Measurements from ENCODE around the gene PBX2. TPM values are rescaled to one million over a fixed set of nuclear protein-coding genes. Genes with fewer than 3 reads are reported as not detected.

PBX2 gene
- total and polyA plus RNA-seq, 10 of the 15 experiments (the other 5 are each of a cell fraction or from before 2014, with no cell fraction given): 0.84 to 66.5 (median 20.6) TPM

DNA sequence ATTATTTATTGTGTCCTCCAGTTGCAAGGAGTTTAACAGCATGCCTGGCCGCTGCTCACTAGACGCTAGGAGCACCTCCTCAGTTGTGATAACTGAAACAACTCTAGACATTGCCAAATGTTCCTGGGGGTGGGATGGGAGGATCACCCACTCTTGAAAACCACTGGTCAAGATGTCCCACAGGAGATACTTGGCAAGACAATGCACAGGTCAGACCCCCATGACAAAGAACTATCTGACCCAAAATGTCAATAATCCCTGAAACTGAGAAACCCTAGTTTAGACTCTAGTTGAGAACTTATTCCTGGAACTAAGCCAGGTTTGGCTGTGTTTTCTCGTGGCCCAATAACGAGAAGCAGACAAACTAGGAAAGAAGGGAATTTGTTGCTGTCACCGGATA, 50.4 kb downstream of the PBX2 start (continued):
- TF ChIP-seq, protein P1, sequence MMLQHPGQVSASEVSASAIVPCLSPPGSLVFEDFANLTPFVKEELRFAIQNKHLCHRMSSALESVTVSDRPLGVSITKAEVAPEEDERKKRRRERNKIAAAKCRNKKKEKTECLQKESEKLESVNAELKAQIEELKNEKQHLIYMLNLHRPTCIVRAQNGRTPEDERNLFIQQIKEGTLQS (IDR thresholded peaks at IDR 0.05; ENCODE audit: borderline replicate concordance, extremely low read depth, low read depth, low read length): no peak
- no peak for TF ChIP-seq NR2C1 (IDR thresholded peaks at IDR 0.05)
- TF ChIP-seq ZNF622 (IDR thresholded peaks at IDR 0.05): no peak
- no peak for TF ChIP-seq TAF1 (IDR thresholded peaks at IDR 0.05; ENCODE audit: borderline replicate concordance, low read depth, low read length)
- TF ChIP-seq CBX5 (IDR thresholded peaks at IDR 0.05; ENCODE audit: low read depth): no peak
- TF ChIP-seq SMARCA5 (IDR thresholded peaks at IDR 0.05): no peak

DNA sequence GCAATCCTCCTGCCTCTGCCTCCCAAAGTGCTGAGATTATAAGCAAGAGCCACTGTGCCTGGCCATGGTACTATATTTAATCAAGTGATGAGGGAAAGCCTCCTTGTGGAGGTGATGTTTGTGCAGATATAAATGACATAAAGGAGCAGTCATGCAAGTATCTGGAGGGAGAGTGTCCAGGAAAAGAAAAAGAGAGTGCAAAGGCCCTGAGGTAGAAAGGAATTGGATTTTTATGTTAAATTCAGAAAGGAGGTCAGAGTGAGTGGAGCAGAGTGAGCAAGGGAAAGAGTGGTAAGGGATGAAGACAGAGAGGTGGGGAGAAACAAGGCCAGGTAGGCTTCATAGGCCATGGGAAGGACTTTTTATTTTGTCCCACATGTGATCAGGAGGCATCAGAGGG, 52.5 kb downstream of the PBX2 start:
- Histone ChIP-seq H3K4me1 (ENCODE audit: control insufficient read depth, insufficient read depth, low read length) (no peaks in the 10 kb centered on the region), H3K4me2 (ENCODE audit: control insufficient read depth, insufficient read depth) (no peak overlapping the region), H2AFZ (ENCODE audit: control insufficient read depth, low read depth, low read length) (no peak overlapping the region), H3K27ac (ENCODE audit: control insufficient read depth, insufficient read depth) (no peak overlapping the region), H3K9me3 (replicated peaks; ENCODE audit: control insufficient read depth, insufficient read depth, low read length) (no peaks in the 10 kb centered on the region), H3K36me3 (ENCODE audit: control insufficient read depth in 2 of 2, insufficient read depth in 2 of 2, low read length in 1 of 2) (no peaks in the 10 kb centered on the region), H3K79me2 (ENCODE audit: control insufficient read depth, insufficient read depth, low read length) (no peaks in the 10 kb centered on the region), H3K9ac (ENCODE audit: control insufficient read depth, insufficient read depth, low read length) (no peak overlapping the region), H3K27me3 (replicated peaks in 1 of 2; ENCODE audit: control insufficient read depth in 2 of 2, insufficient read depth in 2 of 2, low read length in 1 of 2) (no peaks in the 10 kb centered on the region; a peak in 1 of 4 replicates), H3K4me3 (no peak overlapping the region), H4K20me1 (ENCODE audit: control insufficient read depth, insufficient read depth) (no peaks in the 10 kb centered on the region)
- RAD21 ChIA-PET (ENCODE audit: unreplicated experiment): no interaction called here
- TF ChIP-seq, protein P2, sequence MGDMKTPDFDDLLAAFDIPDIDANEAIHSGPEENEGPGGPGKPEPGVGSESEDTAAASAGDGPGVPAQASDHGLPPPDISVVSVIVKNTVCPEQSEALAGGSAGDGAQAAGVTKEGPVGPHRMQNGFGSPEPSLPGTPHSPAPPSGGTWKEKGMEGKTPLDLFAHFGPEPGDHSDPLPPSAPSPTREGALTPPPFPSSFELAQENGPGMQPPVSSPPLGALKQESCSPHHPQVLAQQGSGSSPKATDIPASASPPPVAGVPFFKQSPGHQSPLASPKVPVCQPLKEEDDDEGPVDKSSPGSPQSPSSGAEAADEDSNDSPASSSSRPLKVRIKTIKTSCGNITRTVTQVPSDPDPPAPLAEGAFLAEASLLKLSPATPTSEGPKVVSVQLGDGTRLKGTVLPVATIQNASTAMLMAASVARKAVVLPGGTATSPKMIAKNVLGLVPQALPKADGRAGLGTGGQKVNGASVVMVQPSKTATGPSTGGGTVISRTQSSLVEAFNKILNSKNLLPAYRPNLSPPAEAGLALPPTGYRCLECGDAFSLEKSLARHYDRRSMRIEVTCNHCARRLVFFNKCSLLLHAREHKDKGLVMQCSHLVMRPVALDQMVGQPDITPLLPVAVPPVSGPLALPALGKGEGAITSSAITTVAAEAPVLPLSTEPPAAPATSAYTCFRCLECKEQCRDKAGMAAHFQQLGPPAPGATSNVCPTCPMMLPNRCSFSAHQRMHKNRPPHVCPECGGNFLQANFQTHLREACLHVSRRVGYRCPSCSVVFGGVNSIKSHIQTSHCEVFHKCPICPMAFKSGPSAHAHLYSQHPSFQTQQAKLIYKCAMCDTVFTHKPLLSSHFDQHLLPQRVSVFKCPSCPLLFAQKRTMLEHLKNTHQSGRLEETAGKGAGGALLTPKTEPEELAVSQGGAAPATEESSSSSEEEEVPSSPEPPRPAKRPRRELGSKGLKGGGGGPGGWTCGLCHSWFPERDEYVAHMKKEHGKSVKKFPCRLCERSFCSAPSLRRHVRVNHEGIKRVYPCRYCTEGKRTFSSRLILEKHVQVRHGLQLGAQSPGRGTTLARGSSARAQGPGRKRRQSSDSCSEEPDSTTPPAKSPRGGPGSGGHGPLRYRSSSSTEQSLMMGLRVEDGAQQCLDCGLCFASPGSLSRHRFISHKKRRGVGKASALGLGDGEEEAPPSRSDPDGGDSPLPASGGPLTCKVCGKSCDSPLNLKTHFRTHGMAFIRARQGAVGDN (IDR thresholded peaks at IDR 0.05): no peak
- TF ChIP-seq EZH2 (IDR thresholded peaks at IDR 0.05; ENCODE audit: borderline replicate concordance, control insufficient read depth, low read depth, low read length): no peak
- TF ChIP-seq ASH2L (IDR thresholded peaks at IDR 0.05; ENCODE audit: borderline replicate concordance, low read depth): no peak
- TF ChIP-seq CBFB (IDR thresholded peaks at IDR 0.05; ENCODE audit: low read depth): no peak
- no peak for TF ChIP-seq BACH1 (IDR thresholded peaks at IDR 0.05; ENCODE audit: borderline replicate concordance)
- TF ChIP-seq RUNX3 (IDR thresholded peaks at IDR 0.05; ENCODE audit: low read length): no peak
- TF ChIP-seq, protein P3, sequence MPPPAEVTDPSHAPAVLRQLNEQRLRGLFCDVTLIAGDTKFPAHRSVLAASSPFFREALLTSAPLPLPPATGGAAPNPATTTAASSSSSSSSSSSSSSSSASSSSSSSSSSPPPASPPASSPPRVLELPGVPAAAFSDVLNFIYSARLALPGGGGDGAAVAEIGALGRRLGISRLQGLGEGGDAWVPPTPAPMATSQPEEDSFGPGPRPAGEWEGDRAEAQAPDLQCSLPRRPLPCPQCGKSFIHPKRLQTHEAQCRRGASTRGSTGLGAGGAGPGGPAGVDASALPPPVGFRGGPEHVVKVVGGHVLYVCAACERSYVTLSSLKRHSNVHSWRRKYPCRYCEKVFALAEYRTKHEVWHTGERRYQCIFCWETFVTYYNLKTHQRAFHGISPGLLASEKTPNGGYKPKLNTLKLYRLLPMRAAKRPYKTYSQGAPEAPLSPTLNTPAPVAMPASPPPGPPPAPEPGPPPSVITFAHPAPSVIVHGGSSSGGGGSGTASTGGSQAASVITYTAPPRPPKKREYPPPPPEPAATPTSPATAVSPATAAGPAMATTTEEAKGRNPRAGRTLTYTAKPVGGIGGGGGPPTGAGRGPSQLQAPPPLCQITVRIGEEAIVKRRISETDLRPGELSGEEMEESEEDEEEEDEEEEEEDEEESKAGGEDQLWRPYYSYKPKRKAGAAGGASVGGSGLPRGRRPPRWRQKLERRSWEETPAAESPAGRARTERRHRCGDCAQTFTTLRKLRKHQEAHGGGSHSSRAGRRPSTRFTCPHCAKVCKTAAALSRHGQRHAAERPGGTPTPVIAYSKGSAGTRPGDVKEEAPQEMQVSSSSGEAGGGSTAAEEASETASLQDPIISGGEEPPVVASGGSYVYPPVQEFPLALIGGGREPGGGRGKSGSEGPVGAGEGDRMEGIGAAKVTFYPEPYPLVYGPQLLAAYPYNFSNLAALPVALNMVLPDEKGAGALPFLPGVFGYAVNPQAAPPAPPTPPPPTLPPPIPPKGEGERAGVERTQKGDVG (CRISPR knock-in tag; IDR thresholded peaks at IDR 0.05): no peak
- TF ChIP-seq SREBF2 (IDR thresholded peaks at IDR 0.05; ENCODE audit: low read length): no peak
- TF ChIP-seq POU2F2 (IDR thresholded peaks at IDR 0.05; ENCODE audit: borderline replicate concordance, low read depth, low read length): no peak
- TF ChIP-seq SPI1 (IDR thresholded peaks at IDR 0.05; ENCODE audit: borderline replicate concordance, insufficient read depth, low read depth, low read length): no peak
- no peak for TF ChIP-seq SMC3 (IDR thresholded peaks at IDR 0.05; ENCODE audit: borderline replicate concordance, low read length)
- CTCF ChIA-PET: no interaction called here
- in situ Hi-C loops (cut with MboI) (no loop called here), intact Hi-C loops (cut with micrococcal nuclease; ENCODE audit: unreplicated experiment) (no loop called here)
- no peak for FAIRE-seq
- BruUV-seq (replicated peaks): no TSS peak
- no peak for ATAC-seq
- POLR2A ChIA-PET: interaction anchor here (0.7 kb wide), 1 partner anchor 9 kb away, joined by 4 read pairs; no protein-coding TSS in a partner anchor
- SMC1A ChIA-PET (ENCODE audit: uncharacterized antibody, unreplicated experiment): no interaction called here
- DNase-seq (ENCODE audit: low read depth, low spot score): no peak
